ENCODE data around the gene ZFP36L2.

DNA sequence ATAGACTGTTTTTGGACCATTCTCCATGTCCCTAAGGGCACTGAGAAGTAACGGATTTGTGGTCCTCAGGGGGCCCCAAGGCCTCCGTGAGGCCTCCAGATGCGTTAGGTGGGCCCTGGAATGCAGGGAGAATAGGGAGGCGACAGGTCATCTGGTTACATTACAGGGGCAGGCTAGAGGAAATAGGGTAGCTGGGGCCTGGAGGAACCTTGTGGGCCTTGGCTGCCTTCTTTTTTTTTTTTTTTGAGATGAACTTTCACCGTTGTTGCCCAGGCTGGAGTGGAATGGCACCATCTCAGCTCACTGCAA is 28.9 kb downstream of the ZFP36L2 start:
- TF ChIP-seq, protein P1, sequence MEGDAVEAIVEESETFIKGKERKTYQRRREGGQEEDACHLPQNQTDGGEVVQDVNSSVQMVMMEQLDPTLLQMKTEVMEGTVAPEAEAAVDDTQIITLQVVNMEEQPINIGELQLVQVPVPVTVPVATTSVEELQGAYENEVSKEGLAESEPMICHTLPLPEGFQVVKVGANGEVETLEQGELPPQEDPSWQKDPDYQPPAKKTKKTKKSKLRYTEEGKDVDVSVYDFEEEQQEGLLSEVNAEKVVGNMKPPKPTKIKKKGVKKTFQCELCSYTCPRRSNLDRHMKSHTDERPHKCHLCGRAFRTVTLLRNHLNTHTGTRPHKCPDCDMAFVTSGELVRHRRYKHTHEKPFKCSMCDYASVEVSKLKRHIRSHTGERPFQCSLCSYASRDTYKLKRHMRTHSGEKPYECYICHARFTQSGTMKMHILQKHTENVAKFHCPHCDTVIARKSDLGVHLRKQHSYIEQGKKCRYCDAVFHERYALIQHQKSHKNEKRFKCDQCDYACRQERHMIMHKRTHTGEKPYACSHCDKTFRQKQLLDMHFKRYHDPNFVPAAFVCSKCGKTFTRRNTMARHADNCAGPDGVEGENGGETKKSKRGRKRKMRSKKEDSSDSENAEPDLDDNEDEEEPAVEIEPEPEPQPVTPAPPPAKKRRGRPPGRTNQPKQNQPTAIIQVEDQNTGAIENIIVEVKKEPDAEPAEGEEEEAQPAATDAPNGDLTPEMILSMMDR (conservative IDR thresholded peaks at IDR 0.05): no peak
- no peak for TF ChIP-seq EZH2 (IDR thresholded peaks at IDR 0.05; ENCODE audit: low read depth)
